Liver (tissue), 9 donors: ENCODE data around the gene SIPA1L3. TPM values are rescaled to one million over a fixed set of nuclear protein-coding genes. Genes with fewer than 3 reads are reported as not detected.
"Not testable (repeated sequence)": the region's sequence is repeated elsewhere in the genome, so short reads cannot be mapped to it uniquely, and the experiment has no call there.

ENCODE experiments used
- DNase-seq: peaks from one replicate; pipeline ENCODE4 v3.0.0-alpha.2; 2017; ENCODE audit warnings: low spot score
- H3K27ac ChIP-seq, 2 donors: one replicate each; pipeline ENCODE4 v1.7.0; 2013; ENCODE audit warnings: inconsistent platforms in 2 of 2, low read length in 2 of 2, control low read depth in 1 of 2, low read depth in 1 of 2, mild to moderate bottlenecking in 1 of 2
- H3K27me3 ChIP-seq, 4 donors: one replicate each; pipeline versions ENCODE4 v1.6.1 to v1.7.0; 2013; ENCODE audit warnings: low read length in 3 of 4, inconsistent platforms in 1 of 4, mild to moderate bottlenecking in 1 of 4, moderate library complexity in 1 of 4; ENCODE audit not compliant: control insufficient read depth in 4 of 4, insufficient read depth in 4 of 4
- H3K36me3 ChIP-seq, 4 donors: one replicate each; pipeline versions ENCODE4 v1.6.1 to v1.7.0; 2013; ENCODE audit warnings: low read length in 3 of 4, mild to moderate bottlenecking in 3 of 4, low read depth in 1 of 4, moderate library complexity in 1 of 4; ENCODE audit not compliant: control insufficient read depth in 4 of 4, insufficient read depth in 3 of 4
- H3K4me1 ChIP-seq, 4 donors: one replicate each; pipeline versions ENCODE4 v1.6.1 to v1.7.0; 2013; ENCODE audit warnings: low read length in 3 of 4, mild to moderate bottlenecking in 3 of 4, moderate library complexity in 1 of 4; ENCODE audit not compliant: control insufficient read depth in 4 of 4, insufficient read depth in 4 of 4
- H3K4me3 ChIP-seq, 3 donors: one replicate each; pipeline versions ENCODE4 v1.6.1 to v1.7.0; 2013; ENCODE audit warnings: low read length in 3 of 3, control low read depth in 1 of 3, low read depth in 1 of 3, mild to moderate bottlenecking in 1 of 3
- H3K9ac ChIP-seq, 2 donors: one replicate each; pipeline ENCODE4 v1.7.0; 2013; ENCODE audit warnings: low read length in 2 of 2, mild to moderate bottlenecking in 2 of 2, moderate library complexity in 2 of 2, control low read depth in 1 of 2, low read depth in 1 of 2
- H3K9me3 ChIP-seq, 4 donors: one replicate each; pipeline versions ENCODE4 v1.6.1 to v1.7.0; 2013; ENCODE audit warnings: low read length in 3 of 4; ENCODE audit not compliant: control insufficient read depth in 4 of 4
- ATF3 ChIP-seq: IDR thresholded peaks from 2 replicates; pipeline ENCODE4 v1.6.1; 2016; ENCODE audit warnings: antibody characterized with exemption
- EGR1 ChIP-seq, 2 donors: IDR thresholded peaks; 2 replicates each; pipeline ENCODE4 v1.6.1; 2016 to 2018; ENCODE audit warnings: antibody characterized with exemption in 2 of 2, low read depth in 2 of 2
- FOXA1 ChIP-seq: IDR thresholded peaks from 2 replicates; pipeline ENCODE4 v1.6.1; 2016; ENCODE audit warnings: antibody characterized with exemption
- FOXA2 ChIP-seq: IDR thresholded peaks from 2 replicates; pipeline ENCODE4 v1.6.1; 2016; ENCODE audit warnings: antibody characterized with exemption
- HNF4A ChIP-seq, 2 donors: conservative IDR thresholded peaks; 2 replicates each; pipeline ENCODE4 v1.6.1; 2016; ENCODE audit warnings: antibody characterized with exemption in 2 of 2, mild to moderate bottlenecking in 2 of 2
- HNF4G ChIP-seq: IDR thresholded peaks from 2 replicates; pipeline ENCODE4 v1.6.1; 2016; ENCODE audit warnings: antibody characterized with exemption
- JUND ChIP-seq, 2 donors: IDR thresholded peaks; 2 replicates each; pipeline ENCODE4 v1.6.1; 2016; ENCODE audit warnings: antibody characterized with exemption in 2 of 2
- NR2F2 ChIP-seq: IDR thresholded peaks from 2 replicates; pipeline ENCODE4 v1.6.1; 2016; ENCODE audit warnings: antibody characterized with exemption
- RAD21 ChIP-seq, 2 donors: IDR thresholded peaks; 2 replicates each; pipeline ENCODE4 v1.6.1; 2016; ENCODE audit warnings: antibody characterized with exemption in 2 of 2, mild to moderate bottlenecking in 2 of 2
- REST ChIP-seq: IDR thresholded peaks from 2 replicates; pipeline ENCODE4 v1.6.1; 2016; ENCODE audit warnings: antibody characterized with exemption, mild to moderate bottlenecking
- RXRA ChIP-seq, 2 donors: IDR thresholded peaks; 2 replicates each; pipeline ENCODE4 v1.6.1; 2017 to 2018; ENCODE audit warnings: antibody characterized with exemption in 2 of 2, mild to moderate bottlenecking in 1 of 2
- SP1 ChIP-seq: IDR thresholded peaks from 2 replicates; pipeline ENCODE4 v1.6.1; 2018; ENCODE audit warnings: antibody characterized with exemption, mild to moderate bottlenecking
- TAF1 ChIP-seq: conservative IDR thresholded peaks from 2 replicates; pipeline ENCODE4 v1.6.1; 2016; ENCODE audit warnings: antibody characterized with exemption, mild to moderate bottlenecking
- YY1 ChIP-seq: IDR thresholded peaks from 2 replicates; pipeline ENCODE4 v1.6.1; 2016; ENCODE audit warnings: antibody characterized with exemption, mild to moderate bottlenecking
- WGBS: extraction: QIAGEN DNeasy Blood & Tissue Kit; methylation state at CpG from one replicate; pipeline ENCODE4 v1.1.7; 2013; 5-methylcytosine and 5-hydroxymethylcytosine counted together
- polyA plus RNA-seq, 2 donors: library from polyadenylated mRNA; stranded (reverse) in 1 of 2; unstranded in 1 of 2; fragments of 200-250 nt in 1 of 2; fragments of >200 nt in 1 of 2; fragmentation: Nextera tagmentation in 1 of 2; extraction: Ambion mirVana in 1 of 2; gene quantifications; one replicate each; pipeline versions ENCODE4 v1.2.1 to v1.2.3, GENCODE V29; 2013 to 2015
- total RNA-seq, 2 donors: library from RNA; depleted of rRNA; stranded (reverse); fragments of >200 nt; gene quantifications; one replicate each; pipeline ENCODE4 v1.2.3, GENCODE V29; 2014
- TF ChIP-seq, protein P1 (sequence below): IDR thresholded peaks from 2 replicates; pipeline ENCODE4 v1.6.1; 2016; ENCODE audit warnings: antibody characterized with exemption
- TF ChIP-seq, protein P2 (sequence below): IDR thresholded peaks from 2 replicates; pipeline ENCODE4 v1.6.1; 2016; ENCODE audit warnings: antibody characterized with exemption
- TF ChIP-seq, protein P3 (sequence below): fragments of 150-350 bp; IDR thresholded peaks from 2 replicates; pipeline ENCODE4 v1.5.1; 2017; ENCODE audit warnings: improper control_type of control experiment, low read depth, low read length; ENCODE audit not compliant: missing input control
- donor health status: healthy.
- donor health status: healthy.
- donor health status: healthy.
- donor health status: healthy.
- donor health status: healthy.

Gene SIPA1L3
- total and polyA plus RNA-seq, 4 donors, result 2.4 to 10.0 (median 4.4) TPM

DNA sequence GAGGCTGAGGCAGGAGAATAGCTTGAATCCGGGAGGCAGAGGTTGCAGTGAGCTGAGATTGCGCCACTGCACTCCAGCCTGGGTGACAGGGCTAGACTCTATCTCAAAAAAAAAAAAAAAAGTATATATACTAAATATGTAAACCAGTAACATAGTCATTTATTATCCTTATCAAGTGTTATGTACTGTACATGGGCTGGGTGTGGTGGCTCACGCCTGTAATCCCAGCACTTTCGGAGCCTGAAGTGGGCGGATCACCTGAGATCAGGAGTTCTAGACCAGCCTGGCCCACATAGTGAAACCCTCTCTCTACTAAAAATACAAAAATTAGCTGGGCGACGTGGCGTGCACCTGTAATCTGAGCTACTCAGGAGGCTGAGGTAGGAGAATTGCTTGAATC, 17.6 kb downstream of the SIPA1L3 start:
- not testable (repeated sequence) for H3K9ac ChIP-seq, H3K27me3 ChIP-seq, H3K36me3 ChIP-seq, H3K9me3 ChIP-seq, H3K4me3 ChIP-seq, DNase-seq, H3K27ac ChIP-seq
- peaks cover 0 to 12% (median 7%) of the 10 kb centered on the region in 4 donors for H3K4me1 ChIP-seq
- WGBS, result 93% methylated on average over 8 of the region's 8 CpGs

GRCh38 chr19:37925212-37925611, 18.2 kb downstream of the SIPA1L3 start:
- no peak for TF ChIP-seq SP1
- TF ChIP-seq RAD21 (IDR thresholded peaks at IDR 0.05), result no peak
- TF ChIP-seq EGR1 (IDR thresholded peaks at IDR 0.05; ENCODE audit: low read depth in 2 of 2), result no peak
- TF ChIP-seq, protein P1, sequence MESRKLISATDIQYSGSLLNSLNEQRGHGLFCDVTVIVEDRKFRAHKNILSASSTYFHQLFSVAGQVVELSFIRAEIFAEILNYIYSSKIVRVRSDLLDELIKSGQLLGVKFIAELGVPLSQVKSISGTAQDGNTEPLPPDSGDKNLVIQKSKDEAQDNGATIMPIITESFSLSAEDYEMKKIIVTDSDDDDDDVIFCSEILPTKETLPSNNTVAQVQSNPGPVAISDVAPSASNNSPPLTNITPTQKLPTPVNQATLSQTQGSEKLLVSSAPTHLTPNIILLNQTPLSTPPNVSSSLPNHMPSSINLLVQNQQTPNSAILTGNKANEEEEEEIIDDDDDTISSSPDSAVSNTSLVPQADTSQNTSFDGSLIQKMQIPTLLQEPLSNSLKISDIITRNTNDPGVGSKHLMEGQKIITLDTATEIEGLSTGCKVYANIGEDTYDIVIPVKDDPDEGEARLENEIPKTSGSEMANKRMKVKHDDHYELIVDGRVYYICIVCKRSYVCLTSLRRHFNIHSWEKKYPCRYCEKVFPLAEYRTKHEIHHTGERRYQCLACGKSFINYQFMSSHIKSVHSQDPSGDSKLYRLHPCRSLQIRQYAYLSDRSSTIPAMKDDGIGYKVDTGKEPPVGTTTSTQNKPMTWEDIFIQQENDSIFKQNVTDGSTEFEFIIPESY, result no peak
- no peak for TF ChIP-seq FOXA1
- no peak for TF ChIP-seq ATF3
- TF ChIP-seq REST, result no peak
- no peak for TF ChIP-seq TAF1
- TF ChIP-seq HNF4A (conservative IDR thresholded peaks at IDR 0.05), result no peak
- TF ChIP-seq RXRA (IDR thresholded peaks at IDR 0.05), result no peak
- no peak for TF ChIP-seq JUND (IDR thresholded peaks at IDR 0.05)
- no peak for TF ChIP-seq YY1
- TF ChIP-seq HNF4G, result no peak
- no peak for TF ChIP-seq NR2F2
- no peak for TF ChIP-seq FOXA2
- TF ChIP-seq, protein P2, sequence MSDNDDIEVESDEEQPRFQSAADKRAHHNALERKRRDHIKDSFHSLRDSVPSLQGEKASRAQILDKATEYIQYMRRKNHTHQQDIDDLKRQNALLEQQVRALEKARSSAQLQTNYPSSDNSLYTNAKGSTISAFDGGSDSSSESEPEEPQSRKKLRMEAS, result no peak
- TF ChIP-seq, protein P3, sequence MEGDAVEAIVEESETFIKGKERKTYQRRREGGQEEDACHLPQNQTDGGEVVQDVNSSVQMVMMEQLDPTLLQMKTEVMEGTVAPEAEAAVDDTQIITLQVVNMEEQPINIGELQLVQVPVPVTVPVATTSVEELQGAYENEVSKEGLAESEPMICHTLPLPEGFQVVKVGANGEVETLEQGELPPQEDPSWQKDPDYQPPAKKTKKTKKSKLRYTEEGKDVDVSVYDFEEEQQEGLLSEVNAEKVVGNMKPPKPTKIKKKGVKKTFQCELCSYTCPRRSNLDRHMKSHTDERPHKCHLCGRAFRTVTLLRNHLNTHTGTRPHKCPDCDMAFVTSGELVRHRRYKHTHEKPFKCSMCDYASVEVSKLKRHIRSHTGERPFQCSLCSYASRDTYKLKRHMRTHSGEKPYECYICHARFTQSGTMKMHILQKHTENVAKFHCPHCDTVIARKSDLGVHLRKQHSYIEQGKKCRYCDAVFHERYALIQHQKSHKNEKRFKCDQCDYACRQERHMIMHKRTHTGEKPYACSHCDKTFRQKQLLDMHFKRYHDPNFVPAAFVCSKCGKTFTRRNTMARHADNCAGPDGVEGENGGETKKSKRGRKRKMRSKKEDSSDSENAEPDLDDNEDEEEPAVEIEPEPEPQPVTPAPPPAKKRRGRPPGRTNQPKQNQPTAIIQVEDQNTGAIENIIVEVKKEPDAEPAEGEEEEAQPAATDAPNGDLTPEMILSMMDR, result no peak
- H3K27me3 ChIP-seq, result no peaks in the 10 kb centered on the region
- H3K9ac ChIP-seq, result no peak overlapping the region
- H3K9me3 ChIP-seq, result no peaks in the 10 kb centered on the region
- no peaks in the 10 kb centered on the region for H3K36me3 ChIP-seq
- no peak overlapping the region for H3K4me3 ChIP-seq
- no peak for DNase-seq
- no peak overlapping the region for H3K27ac ChIP-seq
- WGBS, result 75% methylated on average over 3 of the region's 3 CpGs
- H3K4me1 ChIP-seq, result peaks cover 0 to 12% (median 7%) of the 10 kb centered on the region in 4 donors
